H9 (cell line): ENCODE results near the gene GPR160. TPM values are rescaled to one million over a fixed set of nuclear protein-coding genes. Genes with fewer than 3 reads are reported as not detected.

ENCODE experiments used
- DNase-seq: peaks from one replicate; pipeline ENCODE4 v3.0.0-alpha.2; 2017
- H2AFZ ChIP-seq: one replicate; pipeline ENCODE4 v1.6.1; 2013; ENCODE audit warnings: mild to moderate bottlenecking, low read length, control low read depth, moderate library complexity
- H2AK5ac ChIP-seq: 2 replicates; pipeline ENCODE4 v1.6.1; 2013; ENCODE audit warnings: low read length, control low read depth, mixed read lengths; ENCODE audit not compliant: insufficient read length
- H2BK120ac ChIP-seq: one replicate; pipeline ENCODE4 v1.6.1; 2013; ENCODE audit warnings: low read depth, mild to moderate bottlenecking, low read length, control low read depth, inconsistent platforms; ENCODE audit not compliant: poor library complexity, severe bottlenecking
- H2BK12ac ChIP-seq: 2 replicates; pipeline ENCODE4 v1.6.1; 2013; ENCODE audit warnings: low read length, control low read depth, mixed read lengths, low read depth; ENCODE audit not compliant: insufficient read length
- H2BK15ac ChIP-seq: 2 replicates; pipeline ENCODE4 v1.6.1; 2013; ENCODE audit warnings: low read depth, low read length, control low read depth
- H2BK20ac ChIP-seq: one replicate; pipeline ENCODE4 v1.6.1; 2013; ENCODE audit warnings: low read depth, mild to moderate bottlenecking, low read length, control low read depth, inconsistent platforms; ENCODE audit not compliant: poor library complexity, severe bottlenecking
- H2BK5ac ChIP-seq: 2 replicates; pipeline ENCODE4 v1.6.1; 2013; ENCODE audit warnings: low read length, control low read depth, mixed read lengths; ENCODE audit not compliant: insufficient read length
- H3K14ac ChIP-seq: 2 replicates; pipeline ENCODE4 v1.6.1; 2013; ENCODE audit warnings: low read length, control low read depth; ENCODE audit not compliant: insufficient read depth
- H3K18ac ChIP-seq: 2 replicates; pipeline ENCODE4 v1.6.1; 2013; ENCODE audit warnings: low read depth, mild to moderate bottlenecking, mixed read lengths, low read length, control low read depth; ENCODE audit not compliant: insufficient read length
- H3K23ac ChIP-seq: 2 replicates; pipeline ENCODE4 v1.6.1; 2013; ENCODE audit warnings: low read length, control low read depth, mixed read lengths, low read depth; ENCODE audit not compliant: insufficient read length
- H3K23me2 ChIP-seq: 2 replicates; pipeline ENCODE4 v1.6.1; 2013; ENCODE audit warnings: low read depth, mild to moderate bottlenecking, mixed read lengths, low read length, control low read depth; ENCODE audit not compliant: insufficient read length, poor library complexity, severe bottlenecking
- H3K27ac ChIP-seq: 2 replicates; pipeline ENCODE4 v1.5.1; 2013; ENCODE audit warnings: low read length, control low read depth, mixed read lengths, low read depth; ENCODE audit not compliant: insufficient read length
- H3K27me3 ChIP-seq: 2 replicates; pipeline ENCODE4 v1.6.1; 2013; ENCODE audit warnings: low read length, control low read depth, inconsistent platforms; ENCODE audit not compliant: insufficient read depth
- H3K4ac ChIP-seq: 2 replicates; pipeline ENCODE4 v1.6.1; 2013; ENCODE audit warnings: low read depth, mild to moderate bottlenecking, control low read depth, inconsistent platforms, low read length, moderate library complexity
- H3K4me1 ChIP-seq: 2 replicates; pipeline ENCODE4 v1.6.1; 2013; ENCODE audit warnings: low read length, control low read depth, inconsistent platforms; ENCODE audit not compliant: insufficient read depth
- H3K4me2 ChIP-seq: 2 replicates; pipeline ENCODE4 v1.6.1; 2013; ENCODE audit warnings: low read length, control low read depth, mixed read lengths; ENCODE audit not compliant: insufficient read length, insufficient read depth
- H3K56ac ChIP-seq: 2 replicates; pipeline ENCODE4 v1.6.1; 2013; ENCODE audit warnings: low read depth, mild to moderate bottlenecking, mixed read lengths, low read length, control low read depth; ENCODE audit not compliant: insufficient read length
- H3K79me1 ChIP-seq: 2 replicates; pipeline ENCODE4 v1.6.1; 2013; ENCODE audit warnings: low read depth, mild to moderate bottlenecking, moderate library complexity, low read length, control low read depth, inconsistent platforms; ENCODE audit not compliant: insufficient read depth, poor library complexity, severe bottlenecking
- H3K79me2 ChIP-seq: 2 replicates; pipeline ENCODE4 v1.6.1; 2013; ENCODE audit warnings: low read length, control low read depth, inconsistent platforms; ENCODE audit not compliant: insufficient read depth
- H3K9ac ChIP-seq: 2 replicates; pipeline ENCODE4 v1.6.1; 2013; ENCODE audit warnings: low read length, control low read depth, mixed read lengths; ENCODE audit not compliant: insufficient read length; ENCODE audit errors: extremely low read depth
- H3K9me3 ChIP-seq: one replicate; pipeline ENCODE4 v1.6.1; 2013; ENCODE audit warnings: low read depth, low read length, inconsistent platforms; ENCODE audit not compliant: control insufficient read depth
- H3T11ph ChIP-seq: one replicate; pipeline ENCODE4 v1.6.1; 2013; ENCODE audit warnings: mild to moderate bottlenecking, low read length, control low read depth, inconsistent platforms
- H4K20me1 ChIP-seq: one replicate; pipeline ENCODE4 v1.6.1; 2013; ENCODE audit not compliant: control insufficient read depth, insufficient read length, insufficient read depth
- H4K5ac ChIP-seq: 2 replicates; pipeline ENCODE4 v1.6.1; 2013; ENCODE audit warnings: low read depth, mild to moderate bottlenecking, mixed read lengths, low read length, control low read depth; ENCODE audit not compliant: insufficient read length
- H4K8ac ChIP-seq: replicated peaks from 2 replicates; pipeline ENCODE4 v1.6.1; 2013; ENCODE audit warnings: low read length, control low read depth, mixed read lengths, low read depth; ENCODE audit not compliant: insufficient read length
- H4K91ac ChIP-seq: 2 replicates; pipeline ENCODE4 v1.6.1; 2013; ENCODE audit warnings: low read depth, mild to moderate bottlenecking, moderate library complexity, mixed read lengths, low read length, control low read depth; ENCODE audit not compliant: insufficient read length
- H3K27ac Mint-ChIP-seq, 3 experiments: 2 replicates in 2 of 3; 3 replicates in 1 of 3; pipeline ENCODE4 v1.8.0; 2020 to 2021; ENCODE audit warnings: mixed read lengths in 3 of 3, mild to moderate bottlenecking in 1 of 3, moderate library complexity in 1 of 3
- H3K27me3 Mint-ChIP-seq: 2 replicates; pipeline ENCODE4 v1.8.0; 2021; ENCODE audit warnings: low read depth, mild to moderate bottlenecking, moderate library complexity, mixed read lengths
- H3K36me3 Mint-ChIP-seq, 3 experiments: 2 replicates in 2 of 3; 3 replicates in 1 of 3; pipeline ENCODE4 v1.8.0; 2020 to 2021; ENCODE audit warnings: low read depth in 3 of 3, mixed read lengths in 3 of 3; ENCODE audit not compliant: insufficient read depth in 1 of 3
- H3K4me1 Mint-ChIP-seq, 2 experiments: 2 replicates each; pipeline ENCODE4 v1.8.0; 2020; ENCODE audit warnings: mixed read lengths in 2 of 2
- H3K4me3 Mint-ChIP-seq, 2 experiments: 2 replicates in 1 of 2; 3 replicates in 1 of 2; pipeline ENCODE4 v1.8.0; 2020 to 2021; ENCODE audit warnings: mild to moderate bottlenecking in 2 of 2, mixed read lengths in 2 of 2, moderate library complexity in 1 of 2
- H3K9me3 Mint-ChIP-seq, 2 experiments: 2 replicates in 1 of 2; 3 replicates in 1 of 2; pipeline ENCODE4 v1.8.0; 2020; ENCODE audit warnings: mild to moderate bottlenecking in 2 of 2, mixed read lengths in 2 of 2, moderate library complexity in 1 of 2
- WGBS: extraction: QIAGEN DNeasy Blood & Tissue Kit; methylation state at CpG from one replicate; pipeline ENCODE4 v1.1.7; 2013; ENCODE audit warnings: missing lambda C conversion rate, low lambda C conversion rate, mixed read lengths; ENCODE audit not compliant: insufficient read length; ENCODE audit errors: extremely low coverage; 5-methylcytosine and 5-hydroxymethylcytosine counted together
- total RNA-seq: library from RNA; stranded (reverse); gene quantifications from 2 replicates; pipeline ENCODE4 v1.2.1, GENCODE V29; 2021
- TF ChIP-seq, protein P1 (sequence below): fragments of 200-600 bp; sonication (generic); conservative IDR thresholded peaks from 3 replicates; pipeline ENCODE4 v1.8.0; 2021; ENCODE audit warnings: antibody characterized with exemption, mild to moderate bottlenecking

GPR160 gene
- total RNA-seq, 1 experiment from 2014 or later, result 14.1 TPM

GRCh38 chr3:170043506-170043905 is 5.7 kb downstream of the GPR160 start:
- no peaks in the 10 kb centered on the region for H3K9me3 ChIP-seq
- no peak overlapping the region for H4K8ac ChIP-seq
- TF ChIP-seq, protein P1, sequence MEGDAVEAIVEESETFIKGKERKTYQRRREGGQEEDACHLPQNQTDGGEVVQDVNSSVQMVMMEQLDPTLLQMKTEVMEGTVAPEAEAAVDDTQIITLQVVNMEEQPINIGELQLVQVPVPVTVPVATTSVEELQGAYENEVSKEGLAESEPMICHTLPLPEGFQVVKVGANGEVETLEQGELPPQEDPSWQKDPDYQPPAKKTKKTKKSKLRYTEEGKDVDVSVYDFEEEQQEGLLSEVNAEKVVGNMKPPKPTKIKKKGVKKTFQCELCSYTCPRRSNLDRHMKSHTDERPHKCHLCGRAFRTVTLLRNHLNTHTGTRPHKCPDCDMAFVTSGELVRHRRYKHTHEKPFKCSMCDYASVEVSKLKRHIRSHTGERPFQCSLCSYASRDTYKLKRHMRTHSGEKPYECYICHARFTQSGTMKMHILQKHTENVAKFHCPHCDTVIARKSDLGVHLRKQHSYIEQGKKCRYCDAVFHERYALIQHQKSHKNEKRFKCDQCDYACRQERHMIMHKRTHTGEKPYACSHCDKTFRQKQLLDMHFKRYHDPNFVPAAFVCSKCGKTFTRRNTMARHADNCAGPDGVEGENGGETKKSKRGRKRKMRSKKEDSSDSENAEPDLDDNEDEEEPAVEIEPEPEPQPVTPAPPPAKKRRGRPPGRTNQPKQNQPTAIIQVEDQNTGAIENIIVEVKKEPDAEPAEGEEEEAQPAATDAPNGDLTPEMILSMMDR, result no peak
- no peaks in the 10 kb centered on the region for H4K20me1 ChIP-seq
- Mint-ChIP-seq H3K27ac (no peak overlapping the region), H3K9me3 (no peaks in the 10 kb centered on the region), H3K4me3 (no peak overlapping the region), H3K27me3 (peaks cover 7% of the 10 kb centered on the region), H3K36me3 (peaks cover 2 to 5% (median 2%) of the 10 kb centered on the region in 3 experiments; a peak in 5 of 7 replicates), H3K4me1 (peaks cover 30 to 35% of the 10 kb centered on the region in 2 experiments)
- H3K4me2 ChIP-seq, result no peak overlapping the region
- H3K18ac ChIP-seq, result no peak overlapping the region
- H3T11ph ChIP-seq, result no peak overlapping the region
- no peak overlapping the region for H2BK12ac ChIP-seq
- H3K4me1 ChIP-seq, result 0 out of 2 replicates have a peak, but pooled peaks cover 3% of the 10 kb centered on the region
- peaks cover 4% of the 10 kb centered on the region for H3K23me2 ChIP-seq
- H4K5ac ChIP-seq, result no peak overlapping the region
- H3K9ac ChIP-seq, result no peak overlapping the region
- no peak overlapping the region for H2AK5ac ChIP-seq
- no peaks in the 10 kb centered on the region for H3K27me3 ChIP-seq
- no peak overlapping the region for H2BK120ac ChIP-seq
- no peak overlapping the region for H3K4ac ChIP-seq
- no peak overlapping the region for H2BK15ac ChIP-seq
- WGBS, result no CpG with 5 or more reads among the region's 7 CpGs
- no peak for DNase-seq
- H2BK20ac ChIP-seq, result no peak overlapping the region
- H4K91ac ChIP-seq, result no peak overlapping the region
- H3K79me1 ChIP-seq, result no peaks in the 10 kb centered on the region
- H2BK5ac ChIP-seq, result no peak overlapping the region
- H3K79me2 ChIP-seq, result no peaks in the 10 kb centered on the region; the same call in 1 of the 2 replicates
- H2AFZ ChIP-seq, result no peak overlapping the region
- no peak overlapping the region for H3K56ac ChIP-seq
- H3K23ac ChIP-seq, result no peak overlapping the region
- H3K27ac ChIP-seq, result no peak overlapping the region
- H3K14ac ChIP-seq, result no peak overlapping the region
